ENCODE measurements around the gene PPFIA3.
"Not testable (repeated sequence)": the region's sequence is repeated elsewhere in the genome, so short reads cannot be mapped to it uniquely, and the experiment has no call there.

Gene PPFIA3

DNA sequence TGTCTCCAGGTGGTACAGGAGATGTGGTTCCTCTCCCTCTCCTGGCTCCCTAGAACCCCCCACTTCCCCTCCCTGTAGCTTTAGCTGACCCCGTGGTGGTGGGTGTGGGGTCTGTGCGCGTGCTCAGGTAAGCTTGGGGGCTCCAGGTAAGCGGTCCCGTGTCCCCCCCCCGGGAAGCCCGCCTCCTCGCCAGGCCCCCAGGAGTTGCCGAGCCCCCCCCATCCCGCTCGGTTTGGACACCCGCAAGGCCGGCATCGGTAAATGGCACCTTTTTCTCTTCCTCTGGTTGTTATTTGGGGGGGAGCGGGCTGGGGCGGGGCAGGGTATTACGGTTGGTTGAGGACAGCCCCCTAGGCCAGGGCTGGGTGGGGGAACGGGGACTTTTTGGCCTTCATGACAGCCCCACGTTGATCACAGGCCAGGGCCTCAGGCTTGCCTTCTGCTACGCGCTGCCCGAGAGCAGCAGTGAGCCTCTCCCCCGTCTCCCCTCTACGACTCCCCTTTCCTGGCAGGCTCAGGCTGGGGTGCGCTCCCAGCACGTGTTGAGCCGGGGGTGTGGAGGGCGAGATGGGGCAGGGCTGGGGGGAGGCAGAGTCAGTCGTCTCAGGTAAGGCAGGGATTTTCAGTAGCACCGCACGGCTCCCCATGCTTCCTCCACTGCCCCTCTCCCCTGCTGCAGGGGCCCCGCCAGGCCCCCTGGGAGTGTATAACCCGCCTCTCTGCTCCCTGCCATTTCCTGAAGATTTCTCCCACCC, 15.8 kb upstream of the PPFIA3 start:
- no peak for DNase-seq

DNA sequence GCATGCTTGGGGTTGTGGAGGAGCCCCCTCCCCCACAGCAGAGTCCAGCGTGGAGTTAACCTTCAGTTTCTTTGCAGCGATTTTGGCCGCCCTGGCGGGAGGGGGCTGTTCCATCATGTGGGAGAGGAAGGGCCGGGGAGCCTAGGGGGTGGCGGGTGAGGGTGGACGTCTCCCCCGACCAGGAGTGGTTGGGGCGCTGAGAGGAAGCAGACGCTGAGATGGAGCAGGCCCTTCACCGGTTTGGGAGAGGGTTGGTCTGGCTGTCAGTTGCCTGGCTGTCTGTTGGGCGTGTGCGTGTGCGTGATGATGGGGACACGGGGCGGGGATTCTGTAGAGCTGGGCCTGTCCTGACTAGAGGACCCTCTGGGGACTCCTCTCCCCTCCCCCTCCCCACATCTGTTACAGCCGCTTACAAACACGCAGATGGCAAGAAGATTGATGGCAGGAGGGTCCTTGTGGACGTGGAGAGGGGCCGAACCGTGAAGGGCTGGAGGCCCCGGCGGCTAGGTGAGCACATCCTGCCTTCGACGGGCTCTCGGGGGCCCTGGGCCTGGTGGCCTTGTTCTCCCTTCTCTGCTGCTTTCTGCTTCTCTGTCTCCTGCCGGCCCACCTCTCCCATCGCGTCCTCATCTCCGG, 15.0 kb upstream of the PPFIA3 start:
- no peak for DNase-seq

DNA sequence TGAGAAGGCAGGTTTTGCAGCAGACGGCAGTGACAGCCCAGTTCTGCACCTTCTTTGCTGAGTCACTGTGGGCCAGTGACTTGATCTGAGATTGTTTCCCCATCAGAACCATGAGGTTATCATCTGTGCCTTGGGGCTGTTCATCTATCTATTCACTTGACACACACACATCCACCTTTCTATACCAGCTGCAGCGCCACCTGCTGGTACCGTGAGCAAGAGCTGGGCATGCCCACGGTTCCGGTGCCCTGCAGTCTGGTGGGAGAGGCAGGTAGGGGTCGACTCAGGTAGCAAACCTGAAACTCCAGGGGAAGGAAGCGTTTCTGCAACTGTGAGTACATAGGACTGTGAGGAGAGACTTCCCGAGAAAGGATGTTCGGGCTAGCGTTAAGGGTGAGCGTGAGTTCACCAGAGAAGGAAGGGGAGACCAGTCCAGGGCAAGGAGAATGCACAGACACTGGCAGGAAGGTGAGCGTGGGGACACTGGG, 12.7 kb upstream of the PPFIA3 start:
- peak; percentile 20 for DNase-seq

DNA sequence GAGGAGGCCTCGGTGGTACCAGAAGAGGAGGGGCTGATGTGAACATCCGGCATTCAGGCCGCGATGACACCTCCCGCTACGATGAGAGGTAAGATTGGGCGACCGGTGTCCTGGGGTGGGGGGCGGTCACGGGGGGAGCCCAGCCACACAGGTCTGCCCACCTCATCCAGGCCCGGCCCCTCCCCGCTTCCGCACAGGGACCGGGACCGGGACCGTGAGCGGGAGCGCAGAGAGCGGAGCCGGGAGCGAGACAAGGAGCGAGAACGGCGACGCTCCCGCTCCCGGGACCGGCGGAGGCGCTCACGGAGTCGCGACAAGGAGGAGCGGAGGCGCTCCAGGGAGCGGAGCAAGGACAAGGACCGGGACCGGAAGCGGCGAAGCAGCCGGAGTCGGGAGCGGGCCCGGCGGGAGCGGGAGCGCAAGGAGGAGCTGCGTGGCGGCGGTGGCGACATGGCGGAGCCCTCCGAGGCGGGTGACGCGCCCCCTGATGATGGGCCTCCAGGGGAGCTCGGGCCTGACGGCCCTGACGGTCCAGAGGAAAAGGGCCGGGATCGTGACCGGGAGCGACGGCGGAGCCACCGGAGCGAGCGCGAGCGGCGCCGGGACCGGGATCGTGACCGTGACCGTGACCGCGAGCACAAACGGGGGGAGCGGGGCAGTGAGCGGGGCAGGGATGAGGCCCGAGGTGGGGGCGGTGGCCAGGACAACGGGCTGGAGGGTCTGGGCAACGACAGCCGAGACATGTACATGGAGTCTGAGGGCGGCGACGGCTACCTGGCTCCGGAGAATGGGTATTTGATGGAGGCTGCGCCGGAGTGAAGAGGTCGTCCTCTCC, 11.5 kb upstream of the PPFIA3 start:
- no peak for DNase-seq

DNA sequence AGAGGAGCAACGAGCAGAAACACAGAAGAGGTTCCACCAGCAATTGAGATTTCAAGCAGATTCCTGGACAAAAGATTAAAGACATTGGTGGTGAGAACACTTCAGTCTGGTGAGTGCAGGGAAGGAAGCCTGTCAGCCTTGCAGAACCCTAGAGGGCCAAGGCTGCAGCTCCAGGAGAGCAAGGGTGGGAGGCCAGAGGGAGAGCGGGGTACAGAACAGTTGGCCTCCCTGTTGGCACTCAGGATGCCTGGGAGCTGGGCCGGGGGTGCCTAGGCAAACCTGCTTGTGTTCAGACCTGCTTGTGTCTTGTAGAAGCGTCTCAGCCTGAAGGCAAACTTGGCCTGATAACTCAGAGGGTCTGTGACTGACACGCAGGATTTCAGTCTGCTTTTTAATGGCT, 10.3 kb upstream of the PPFIA3 start:
- DNase-seq: no peak

DNA sequence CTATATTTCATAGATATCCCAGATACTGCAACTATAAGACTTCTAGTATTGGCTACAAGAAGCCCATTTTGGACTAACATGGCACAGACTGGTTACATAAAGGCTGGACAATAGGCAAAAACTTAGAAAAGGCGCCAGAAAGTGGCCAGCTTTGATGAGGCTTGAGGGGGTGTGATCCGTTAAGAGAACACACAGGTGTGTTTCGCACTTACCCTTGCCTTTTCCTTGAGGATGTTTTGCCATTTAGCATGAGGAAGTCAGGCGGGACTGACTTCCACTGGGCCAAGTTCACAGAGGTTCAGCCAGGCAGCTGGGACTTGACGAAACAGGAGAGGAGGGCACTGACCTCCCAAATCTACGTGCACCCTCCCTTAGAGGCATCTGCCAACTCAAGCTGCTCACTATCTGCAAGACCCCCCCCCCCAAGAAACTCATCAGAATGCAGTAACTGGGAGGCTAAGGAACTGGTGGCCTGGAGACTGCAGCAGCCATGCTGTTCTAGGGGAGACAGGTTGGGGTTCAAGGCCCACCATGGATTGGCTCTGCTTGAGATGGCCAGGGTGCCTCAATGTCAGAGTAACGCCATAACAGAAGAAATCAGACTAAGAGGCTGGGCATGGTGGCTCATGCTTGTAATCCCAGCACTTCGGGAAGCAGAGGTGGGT, 9.6 kb upstream of the PPFIA3 start:
- no peak for DNase-seq

DNA sequence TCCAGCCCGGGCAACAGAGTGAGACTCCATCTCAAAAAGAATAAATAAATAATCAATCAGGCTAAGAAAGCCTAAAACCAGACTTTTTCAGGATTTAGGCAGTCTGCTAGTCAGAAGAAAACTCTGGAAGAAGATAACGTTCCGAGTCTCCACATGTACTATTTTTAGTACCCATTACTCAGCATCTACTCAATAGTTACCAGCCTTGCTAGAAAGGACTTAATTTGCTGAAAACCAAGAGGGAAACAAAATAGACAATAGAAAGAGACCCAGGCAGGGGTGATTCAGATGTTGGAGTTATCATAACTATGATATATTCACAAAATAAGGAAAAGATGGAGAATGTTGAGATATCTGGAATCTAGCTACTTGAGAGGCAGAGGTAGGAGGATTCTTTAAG, 8.8 kb upstream of the PPFIA3 start:
- no peak for DNase-seq

DNA sequence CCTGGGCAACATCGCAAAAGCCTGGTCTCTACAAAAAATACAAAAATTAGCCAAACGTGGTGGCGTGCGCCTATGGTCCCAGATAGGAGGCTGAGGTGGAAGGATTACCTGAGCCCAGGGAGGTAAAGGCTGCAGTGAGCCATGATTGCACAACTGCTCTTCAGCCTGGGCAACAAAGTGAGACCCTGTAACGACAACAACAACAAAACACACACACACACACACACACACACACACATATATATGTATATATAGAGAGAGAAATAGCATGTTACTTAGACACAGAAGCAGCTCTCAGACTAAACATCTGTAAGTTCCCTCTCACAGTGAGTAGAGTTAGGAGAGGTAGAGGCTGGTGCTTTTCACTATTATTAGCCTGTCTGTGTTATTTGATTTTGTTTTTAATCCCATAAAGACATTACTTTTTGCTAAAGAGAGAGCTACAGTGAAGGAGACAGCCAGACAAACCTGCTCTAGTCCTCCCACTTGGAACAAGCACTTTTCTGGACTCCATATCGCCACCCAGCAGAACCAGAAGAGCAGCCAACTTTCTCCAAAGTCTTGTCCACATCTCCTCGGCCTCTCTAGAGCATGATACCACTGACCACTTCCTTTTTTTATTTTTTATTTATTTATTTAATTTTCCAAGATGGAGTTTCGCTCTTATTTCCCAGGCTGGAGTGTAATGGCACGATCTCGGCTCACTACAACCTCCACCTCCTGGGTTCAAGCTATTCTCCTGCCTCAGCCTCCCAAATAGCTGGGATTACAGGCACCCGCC, 7.9 kb upstream of the PPFIA3 start:
- DNase-seq: no peak

DNA sequence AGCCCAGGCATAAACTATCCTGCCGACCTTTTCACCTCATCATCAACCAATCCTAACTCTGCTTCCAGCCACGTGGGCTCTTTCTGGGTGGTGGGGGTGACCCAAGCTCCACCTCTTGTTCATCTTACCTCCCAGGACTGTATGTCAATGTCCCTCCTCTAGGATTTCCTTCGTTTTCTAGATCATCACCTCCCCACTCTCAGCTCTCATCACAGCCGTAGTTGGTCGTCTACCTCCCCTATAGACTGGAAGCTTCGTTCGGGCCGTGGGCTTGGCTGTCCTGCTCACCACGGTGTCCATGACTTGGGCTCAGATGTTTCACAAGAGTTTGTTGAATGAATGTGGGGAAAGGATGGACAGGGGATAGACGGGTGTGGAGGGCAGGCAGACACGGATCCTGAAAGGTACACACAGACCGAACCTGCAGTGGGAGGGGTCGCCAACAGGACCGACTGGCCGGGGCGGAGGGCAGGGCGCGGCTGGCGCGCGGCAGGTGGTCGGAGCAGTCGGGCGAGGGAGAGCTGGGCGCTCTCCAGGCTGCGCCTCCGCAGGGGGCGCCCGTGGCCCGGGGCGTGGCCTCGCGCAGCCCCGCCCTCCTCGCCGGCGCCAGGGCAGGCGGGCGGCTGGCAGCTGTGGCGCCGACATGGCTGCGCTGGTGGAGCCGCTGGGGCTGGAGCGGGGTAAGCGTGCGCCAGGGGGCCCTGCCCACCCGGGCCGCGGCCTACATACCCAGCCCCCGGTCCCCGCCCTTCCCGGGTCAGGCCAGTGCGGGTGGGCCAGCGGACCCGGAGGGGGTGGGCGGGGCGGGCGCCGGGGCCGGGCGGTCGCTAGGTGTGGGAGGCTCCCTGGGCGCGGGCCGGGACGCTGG, 5.3 kb upstream of the PPFIA3 start, which contains the start of gene LIN7B:
Gene LIN7B, plus strand, starts transcription at position 609 of the 868 bp plus-strand sequence. Its CDS starts 35 bp downstream, at position 644.
- peak; percentile 74 for DNase-seq

DNA sequence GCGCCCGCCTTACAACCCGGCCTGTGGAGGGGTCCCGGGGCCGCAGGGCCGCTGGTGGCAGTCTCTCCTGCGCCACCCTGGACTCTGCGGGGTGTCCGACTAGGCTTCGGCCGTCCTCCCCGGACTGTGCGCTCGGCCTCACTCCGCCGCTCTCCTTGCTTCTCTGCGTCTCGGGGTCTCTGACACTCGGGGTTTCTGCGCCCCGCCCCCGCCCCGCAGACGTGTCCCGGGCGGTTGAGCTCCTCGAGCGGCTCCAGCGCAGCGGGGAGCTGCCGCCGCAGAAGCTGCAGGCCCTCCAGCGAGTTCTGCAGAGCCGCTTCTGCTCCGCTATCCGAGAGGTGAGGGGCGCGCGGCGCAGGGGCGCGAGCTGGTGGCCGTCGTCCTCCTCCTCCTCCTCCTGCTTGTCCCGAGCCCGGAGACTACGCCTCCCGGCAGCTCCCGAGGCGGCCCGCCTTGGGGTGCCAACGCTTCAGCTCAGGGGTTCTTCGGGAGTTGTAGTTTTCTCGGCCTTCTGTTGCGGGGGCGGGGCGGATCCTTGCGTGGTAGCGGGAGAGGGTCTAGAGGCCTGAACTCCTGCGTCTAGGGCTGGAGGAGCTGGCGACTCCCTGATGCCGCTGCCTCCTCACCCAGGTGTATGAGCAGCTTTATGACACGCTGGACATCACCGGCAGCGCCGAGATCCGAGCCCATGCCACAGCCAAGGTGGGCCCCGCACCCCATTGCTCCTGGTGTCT, 4.5 kb upstream of the PPFIA3 start:
- DNase-seq: peak; percentile 47

DNA sequence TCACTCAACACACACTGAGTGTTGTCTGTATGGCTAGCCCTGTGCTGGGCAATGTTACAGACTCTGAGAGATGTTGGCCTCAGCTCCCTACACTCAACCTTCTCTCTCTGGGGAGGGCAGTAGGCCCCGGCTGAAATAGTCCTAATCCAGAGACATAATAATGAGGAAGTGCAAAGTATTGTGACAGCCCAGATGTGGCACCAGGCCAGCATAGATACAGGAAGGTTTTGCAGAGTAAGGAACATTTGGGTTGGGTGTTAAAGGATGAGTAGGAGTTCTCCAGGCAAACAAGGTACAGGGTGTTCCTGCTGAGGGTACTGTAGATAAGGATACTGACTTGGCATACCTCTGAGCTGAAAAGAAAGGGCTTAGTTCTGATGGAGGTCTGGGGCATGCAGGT, 2.8 kb upstream of the PPFIA3 start:
- DNase-seq: no peak

DNA sequence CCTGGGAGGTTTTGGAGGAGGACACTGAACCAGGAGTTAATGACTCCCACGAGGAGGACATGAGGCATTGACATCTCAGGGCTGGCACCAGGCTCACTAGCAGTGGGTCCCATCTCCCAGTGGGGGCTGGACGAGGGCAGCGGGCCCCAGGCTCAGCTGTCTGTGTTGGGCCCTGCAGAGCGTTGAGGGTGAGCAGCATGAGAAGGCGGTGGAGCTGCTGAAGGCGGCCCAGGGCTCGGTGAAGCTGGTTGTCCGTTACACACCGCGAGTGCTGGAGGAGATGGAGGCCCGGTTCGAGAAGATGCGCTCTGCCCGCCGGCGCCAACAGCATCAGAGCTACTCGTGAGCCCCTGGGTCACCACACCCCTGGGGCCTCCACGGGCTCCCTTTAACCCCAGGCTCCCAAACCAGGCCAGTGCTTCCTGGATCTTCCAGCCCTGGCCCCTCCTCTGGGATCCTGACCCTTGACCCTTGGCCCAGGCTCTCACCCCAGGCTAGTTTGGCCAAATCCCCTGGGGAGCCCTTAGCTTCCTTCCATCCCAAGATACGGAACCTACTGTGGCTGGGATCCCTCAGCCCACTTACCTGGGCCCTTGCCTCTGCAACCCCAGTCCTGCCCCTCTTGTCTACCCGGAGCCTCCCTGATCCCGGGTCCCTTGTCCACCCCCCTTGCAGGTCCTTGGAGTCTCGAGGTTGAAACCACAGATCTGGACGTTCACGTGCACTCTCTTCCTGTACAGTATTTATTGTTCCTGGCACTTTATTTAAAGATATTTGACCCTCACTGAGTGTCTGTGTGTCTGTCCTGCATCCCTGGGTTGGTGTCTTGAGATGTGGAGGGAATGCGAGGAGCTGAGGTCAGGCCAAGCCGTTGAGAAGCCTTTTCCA, 1.4 kb upstream of the PPFIA3 start:
- DNase-seq: no peak

DNA sequence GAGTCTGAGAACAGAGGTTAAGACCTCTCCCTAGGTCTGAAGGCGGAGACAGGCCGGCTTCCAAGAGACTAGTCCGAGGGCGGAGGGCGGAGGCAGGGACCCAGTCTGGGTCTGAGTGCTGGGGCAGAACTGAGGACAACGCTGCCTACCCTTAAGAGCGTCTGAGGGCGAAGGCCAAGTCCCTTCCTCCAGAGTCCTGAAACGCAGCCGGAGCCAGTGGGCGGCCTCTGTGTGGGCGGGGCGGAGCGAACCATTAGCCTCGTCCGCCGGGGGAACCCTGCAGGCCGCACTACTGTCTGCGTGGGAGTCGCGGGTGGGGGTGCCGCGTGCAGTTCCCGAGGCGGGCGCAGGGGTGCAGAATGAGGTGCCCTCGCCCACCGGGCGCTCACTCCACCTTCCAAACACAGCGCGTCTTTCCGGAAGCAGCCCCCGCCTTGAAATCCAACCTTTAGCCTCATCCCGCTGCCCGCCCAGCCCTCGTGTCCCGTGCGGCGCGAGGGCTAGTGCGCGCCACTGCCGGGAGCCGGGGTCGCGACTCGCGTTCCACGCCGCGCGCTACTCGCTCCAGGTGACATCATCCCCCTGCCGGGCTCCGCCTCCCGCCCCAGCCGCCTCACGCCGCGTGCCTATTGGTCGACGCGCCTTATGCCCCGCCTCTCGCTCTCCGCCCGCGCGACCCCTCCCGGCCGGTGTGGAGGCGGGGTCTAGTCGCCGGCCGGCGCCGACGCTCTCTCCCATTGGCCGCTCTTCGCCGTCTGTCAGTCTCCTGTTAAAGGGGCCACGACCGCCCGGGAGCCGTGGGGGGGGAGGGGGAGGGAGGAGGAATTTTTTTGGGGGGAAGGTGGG, 556 bp upstream of the PPFIA3 start, which contains the start of gene C19orf73:
Gene C19orf73, minus strand, starts transcription at position 579 of the 846 bp plus-strand sequence. Its CDS starts 121 bp downstream, at position 458.
- peak; percentile 88 for DNase-seq

DNA sequence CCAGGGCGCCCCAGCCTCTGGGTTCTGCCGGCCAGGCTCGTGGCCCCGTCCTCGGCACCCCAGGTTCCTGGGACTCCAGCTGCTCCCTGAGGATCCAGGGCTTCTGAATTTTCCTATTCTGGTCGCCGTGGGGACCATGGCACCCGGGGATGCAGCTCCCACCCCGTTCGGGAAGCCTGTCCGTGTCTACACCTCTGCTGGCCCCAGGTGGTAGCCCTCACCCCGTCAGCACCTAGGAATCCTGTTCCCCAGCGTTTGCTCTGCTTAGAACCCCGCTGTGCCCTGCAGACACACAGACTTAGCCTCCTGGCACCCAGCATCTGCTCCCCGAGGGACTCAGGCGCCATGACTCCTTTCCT, 960 bp downstream of the PPFIA3 start:
- no peak for DNase-seq

DNA sequence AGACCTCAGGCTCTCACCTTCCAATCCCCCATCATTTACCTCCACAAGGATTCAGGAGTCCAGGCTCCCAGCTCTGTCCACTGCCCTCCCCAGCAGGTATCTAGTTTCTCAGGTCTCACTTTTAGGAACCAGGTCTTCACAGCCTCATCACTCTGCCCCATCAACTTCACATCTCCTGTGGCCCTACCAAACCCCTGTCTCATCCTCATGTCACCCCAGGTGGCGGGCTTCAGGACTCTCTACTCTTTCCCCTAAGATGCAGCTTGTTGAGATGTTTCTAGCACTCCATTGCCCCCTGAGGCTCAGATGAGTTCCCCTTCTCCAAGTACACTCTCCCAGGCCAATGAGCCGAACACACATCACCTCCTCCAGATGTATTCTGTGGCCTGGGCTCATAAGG, 1.5 kb downstream of the PPFIA3 start:
- no peak for DNase-seq

DNA sequence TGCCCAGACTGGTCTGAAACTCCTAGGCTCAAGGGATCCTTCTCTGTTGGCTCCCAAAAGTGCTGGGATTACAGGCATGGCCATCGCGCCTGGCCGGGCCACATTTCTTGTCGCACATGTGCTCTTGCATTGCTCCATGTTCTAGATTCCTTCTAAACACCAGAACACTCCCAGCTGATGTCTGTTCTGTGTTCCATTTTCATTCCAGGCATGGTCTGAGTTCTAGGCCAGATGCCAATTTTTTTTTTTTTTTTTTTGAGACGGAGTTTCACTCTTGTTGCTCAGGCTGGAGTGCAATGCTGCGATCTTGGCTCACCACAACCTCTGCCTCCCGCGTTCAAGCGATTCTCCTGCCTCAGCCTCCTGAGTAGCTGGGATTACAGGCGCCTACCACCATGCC, 2.5 kb downstream of the PPFIA3 start:
- not testable (repeated sequence) for DNase-seq

DNA sequence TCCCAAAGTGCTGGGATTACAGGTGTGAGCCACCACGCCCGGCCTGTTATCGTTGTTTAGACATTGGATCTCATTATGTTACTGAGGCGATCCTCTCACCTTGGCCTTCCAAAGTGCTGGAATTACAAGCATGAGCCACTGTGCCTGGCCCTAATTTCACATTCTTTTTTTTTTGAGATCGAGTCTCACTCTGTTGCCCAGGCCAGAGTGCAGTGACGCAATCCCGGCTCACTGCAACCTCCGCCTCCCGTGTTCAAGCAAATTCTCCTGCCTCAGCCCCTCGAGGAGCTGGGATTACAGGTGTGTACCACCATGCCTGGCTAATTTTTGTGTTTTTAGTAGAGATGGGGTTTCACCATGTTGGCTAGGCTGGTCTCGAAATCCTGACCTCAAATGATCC, 3.9 kb downstream of the PPFIA3 start:
- DNase-seq: not testable (repeated sequence)

DNA sequence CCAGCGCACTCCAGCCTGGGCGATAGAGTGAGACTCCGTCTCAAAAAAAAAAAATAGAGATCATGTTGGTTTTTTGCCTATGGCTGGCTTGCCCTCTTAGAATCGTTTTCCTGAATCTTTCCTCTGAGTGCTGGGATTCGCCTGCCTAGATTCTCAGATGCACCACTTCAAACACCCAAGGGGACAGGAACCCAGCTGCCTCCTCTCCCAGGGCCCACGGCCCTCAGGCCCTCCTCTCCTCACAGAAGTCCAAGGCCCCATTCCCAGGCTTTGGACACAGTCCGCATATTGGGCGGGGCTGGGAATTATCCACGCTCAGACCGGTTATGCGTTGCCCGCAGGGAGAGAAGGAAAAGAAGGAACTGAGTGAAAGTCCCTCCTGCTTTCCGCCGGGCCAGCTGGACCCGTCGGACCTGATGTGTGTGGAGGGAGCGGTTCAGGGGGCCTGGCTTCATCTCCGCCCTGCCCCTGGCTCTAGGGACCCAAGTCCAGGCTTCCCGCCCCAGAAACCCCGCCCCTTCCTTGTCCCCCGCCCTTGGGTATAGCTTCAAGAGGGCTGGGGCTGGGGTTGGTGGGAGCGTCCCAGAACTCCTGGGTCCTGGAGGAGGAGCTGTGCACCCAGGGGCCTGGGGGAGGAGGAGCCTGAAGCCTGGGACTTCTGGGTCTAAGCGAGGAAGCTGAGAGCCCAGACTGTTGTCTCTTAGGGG, 5.8 kb downstream of the PPFIA3 start:
- no peak for DNase-seq
